B cell (primary cell): ENCODE measurements around the gene ARL4C.

Source experiments
- CTCF ChIP-seq: fragments of 200-600 bp; IDR thresholded peaks from one replicate; pipeline ENCODE4 v1.8.0; 2022; ENCODE audit warnings: antibody characterized with exemption, mild to moderate bottlenecking
- EZH2 ChIP-seq: IDR thresholded peaks from 2 replicates; pipeline ENCODE4 v1.6.1; 2012; ENCODE audit warnings: borderline replicate concordance, low read depth, mild to moderate bottlenecking, moderate library complexity, low read length; ENCODE audit not compliant: insufficient read depth, poor library complexity, severe bottlenecking

DNA sequence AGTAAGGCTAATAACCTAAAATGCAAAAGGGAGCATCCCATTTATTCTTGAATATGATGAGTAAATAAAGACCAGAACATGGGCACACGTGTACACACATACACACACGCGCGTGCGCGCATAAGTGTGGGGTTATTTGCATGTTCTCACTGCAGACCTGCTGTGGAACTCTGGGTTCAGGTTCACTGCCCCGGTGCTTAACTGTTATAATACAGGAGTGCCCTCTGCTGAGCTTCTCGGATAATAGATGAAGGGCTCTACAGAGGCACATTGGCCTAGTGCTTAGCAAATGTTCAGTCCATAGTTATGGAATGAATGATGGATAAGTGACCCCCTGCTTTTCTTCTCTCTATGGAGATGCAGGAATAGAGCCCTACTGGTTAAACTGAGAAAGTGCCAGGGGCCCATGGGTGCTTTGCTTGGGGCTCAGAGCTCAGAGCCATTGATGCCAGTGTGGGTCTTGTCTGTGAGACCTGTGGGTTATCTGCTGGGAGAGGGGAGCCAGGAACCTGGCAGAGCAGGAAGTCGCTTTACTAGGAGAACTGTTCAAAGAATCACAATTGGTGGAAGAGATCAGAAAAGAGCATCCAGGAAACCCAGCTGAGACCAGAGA, 3.6 kb upstream of the ARL4C start:
- TF ChIP-seq CTCF = peak; percentile 78
- no peak for TF ChIP-seq EZH2
